ENCODE measurements around the gene DNAJC15.

GRCh38 chr13:43154839-43155238 lies 131.5 kb downstream of the DNAJC15 start:
- no peak for TF ChIP-seq CTCF (IDR thresholded peaks at IDR 0.05)
- no peak for TF ChIP-seq POLR2A (IDR thresholded peaks at IDR 0.05)
- TF ChIP-seq POLR2AphosphoS5 (IDR thresholded peaks at IDR 0.05) = no peak
